H9 (cell line): ENCODE results near the gene INPP5E. TPM values are rescaled to one million over a fixed set of nuclear protein-coding genes. Genes with fewer than 3 reads are reported as not detected.

ENCODE experiments used
- DNase-seq: peaks from one replicate; pipeline ENCODE4 v3.0.0-alpha.2; 2017
- H2AFZ ChIP-seq: one replicate; pipeline ENCODE4 v1.6.1; 2013; ENCODE audit warnings: mild to moderate bottlenecking, low read length, control low read depth, moderate library complexity
- H2AK5ac ChIP-seq: 2 replicates; pipeline ENCODE4 v1.6.1; 2013; ENCODE audit warnings: low read length, control low read depth, mixed read lengths; ENCODE audit not compliant: insufficient read length
- H2BK120ac ChIP-seq: one replicate; pipeline ENCODE4 v1.6.1; 2013; ENCODE audit warnings: low read depth, mild to moderate bottlenecking, low read length, control low read depth, inconsistent platforms; ENCODE audit not compliant: poor library complexity, severe bottlenecking
- H2BK12ac ChIP-seq: 2 replicates; pipeline ENCODE4 v1.6.1; 2013; ENCODE audit warnings: low read length, control low read depth, mixed read lengths, low read depth; ENCODE audit not compliant: insufficient read length
- H2BK15ac ChIP-seq: 2 replicates; pipeline ENCODE4 v1.6.1; 2013; ENCODE audit warnings: low read depth, low read length, control low read depth
- H2BK20ac ChIP-seq: one replicate; pipeline ENCODE4 v1.6.1; 2013; ENCODE audit warnings: low read depth, mild to moderate bottlenecking, low read length, control low read depth, inconsistent platforms; ENCODE audit not compliant: poor library complexity, severe bottlenecking
- H2BK5ac ChIP-seq: 2 replicates; pipeline ENCODE4 v1.6.1; 2013; ENCODE audit warnings: low read length, control low read depth, mixed read lengths; ENCODE audit not compliant: insufficient read length
- H3K14ac ChIP-seq: 2 replicates; pipeline ENCODE4 v1.6.1; 2013; ENCODE audit warnings: low read length, control low read depth; ENCODE audit not compliant: insufficient read depth
- H3K18ac ChIP-seq: 2 replicates; pipeline ENCODE4 v1.6.1; 2013; ENCODE audit warnings: low read depth, mild to moderate bottlenecking, mixed read lengths, low read length, control low read depth; ENCODE audit not compliant: insufficient read length
- H3K23ac ChIP-seq: 2 replicates; pipeline ENCODE4 v1.6.1; 2013; ENCODE audit warnings: low read length, control low read depth, mixed read lengths, low read depth; ENCODE audit not compliant: insufficient read length
- H3K23me2 ChIP-seq: 2 replicates; pipeline ENCODE4 v1.6.1; 2013; ENCODE audit warnings: low read depth, mild to moderate bottlenecking, mixed read lengths, low read length, control low read depth; ENCODE audit not compliant: insufficient read length, poor library complexity, severe bottlenecking
- H3K27ac ChIP-seq: 2 replicates; pipeline ENCODE4 v1.5.1; 2013; ENCODE audit warnings: low read length, control low read depth, mixed read lengths, low read depth; ENCODE audit not compliant: insufficient read length
- H3K27me3 ChIP-seq: 2 replicates; pipeline ENCODE4 v1.6.1; 2013; ENCODE audit warnings: low read length, control low read depth, inconsistent platforms; ENCODE audit not compliant: insufficient read depth
- H3K4ac ChIP-seq: 2 replicates; pipeline ENCODE4 v1.6.1; 2013; ENCODE audit warnings: low read depth, mild to moderate bottlenecking, control low read depth, inconsistent platforms, low read length, moderate library complexity
- H3K4me1 ChIP-seq: 2 replicates; pipeline ENCODE4 v1.6.1; 2013; ENCODE audit warnings: low read length, control low read depth, inconsistent platforms; ENCODE audit not compliant: insufficient read depth
- H3K4me2 ChIP-seq: 2 replicates; pipeline ENCODE4 v1.6.1; 2013; ENCODE audit warnings: low read length, control low read depth, mixed read lengths; ENCODE audit not compliant: insufficient read length, insufficient read depth
- H3K56ac ChIP-seq: 2 replicates; pipeline ENCODE4 v1.6.1; 2013; ENCODE audit warnings: low read depth, mild to moderate bottlenecking, mixed read lengths, low read length, control low read depth; ENCODE audit not compliant: insufficient read length
- H3K79me1 ChIP-seq: 2 replicates; pipeline ENCODE4 v1.6.1; 2013; ENCODE audit warnings: low read depth, mild to moderate bottlenecking, moderate library complexity, low read length, control low read depth, inconsistent platforms; ENCODE audit not compliant: insufficient read depth, poor library complexity, severe bottlenecking
- H3K79me2 ChIP-seq: 2 replicates; pipeline ENCODE4 v1.6.1; 2013; ENCODE audit warnings: low read length, control low read depth, inconsistent platforms; ENCODE audit not compliant: insufficient read depth
- H3K9ac ChIP-seq: 2 replicates; pipeline ENCODE4 v1.6.1; 2013; ENCODE audit warnings: low read length, control low read depth, mixed read lengths; ENCODE audit not compliant: insufficient read length; ENCODE audit errors: extremely low read depth
- H3K9me3 ChIP-seq: one replicate; pipeline ENCODE4 v1.6.1; 2013; ENCODE audit warnings: low read depth, low read length, inconsistent platforms; ENCODE audit not compliant: control insufficient read depth
- H3T11ph ChIP-seq: one replicate; pipeline ENCODE4 v1.6.1; 2013; ENCODE audit warnings: mild to moderate bottlenecking, low read length, control low read depth, inconsistent platforms
- H4K20me1 ChIP-seq: one replicate; pipeline ENCODE4 v1.6.1; 2013; ENCODE audit not compliant: control insufficient read depth, insufficient read length, insufficient read depth
- H4K5ac ChIP-seq: 2 replicates; pipeline ENCODE4 v1.6.1; 2013; ENCODE audit warnings: low read depth, mild to moderate bottlenecking, mixed read lengths, low read length, control low read depth; ENCODE audit not compliant: insufficient read length
- H4K8ac ChIP-seq: replicated peaks from 2 replicates; pipeline ENCODE4 v1.6.1; 2013; ENCODE audit warnings: low read length, control low read depth, mixed read lengths, low read depth; ENCODE audit not compliant: insufficient read length
- H4K91ac ChIP-seq: 2 replicates; pipeline ENCODE4 v1.6.1; 2013; ENCODE audit warnings: low read depth, mild to moderate bottlenecking, moderate library complexity, mixed read lengths, low read length, control low read depth; ENCODE audit not compliant: insufficient read length
- H3K27ac Mint-ChIP-seq, 3 experiments: 2 replicates in 2 of 3; 3 replicates in 1 of 3; pipeline ENCODE4 v1.8.0; 2020 to 2021; ENCODE audit warnings: mixed read lengths in 3 of 3, mild to moderate bottlenecking in 1 of 3, moderate library complexity in 1 of 3
- H3K27me3 Mint-ChIP-seq: 2 replicates; pipeline ENCODE4 v1.8.0; 2021; ENCODE audit warnings: low read depth, mild to moderate bottlenecking, moderate library complexity, mixed read lengths
- H3K36me3 Mint-ChIP-seq, 3 experiments: 2 replicates in 2 of 3; 3 replicates in 1 of 3; pipeline ENCODE4 v1.8.0; 2020 to 2021; ENCODE audit warnings: low read depth in 3 of 3, mixed read lengths in 3 of 3; ENCODE audit not compliant: insufficient read depth in 1 of 3
- H3K4me1 Mint-ChIP-seq, 2 experiments: 2 replicates each; pipeline ENCODE4 v1.8.0; 2020; ENCODE audit warnings: mixed read lengths in 2 of 2
- H3K4me3 Mint-ChIP-seq, 2 experiments: 2 replicates in 1 of 2; 3 replicates in 1 of 2; pipeline ENCODE4 v1.8.0; 2020 to 2021; ENCODE audit warnings: mild to moderate bottlenecking in 2 of 2, mixed read lengths in 2 of 2, moderate library complexity in 1 of 2
- H3K9me3 Mint-ChIP-seq, 2 experiments: 2 replicates in 1 of 2; 3 replicates in 1 of 2; pipeline ENCODE4 v1.8.0; 2020; ENCODE audit warnings: mild to moderate bottlenecking in 2 of 2, mixed read lengths in 2 of 2, moderate library complexity in 1 of 2
- CTCF ChIP-seq: fragments of 200-600 bp; sonication (generic); conservative IDR thresholded peaks from 3 replicates; pipeline ENCODE4 v1.8.0; 2021; ENCODE audit warnings: antibody characterized with exemption, mild to moderate bottlenecking
- whole genome bisulfite sequencing: extraction: QIAGEN DNeasy Blood & Tissue Kit; methylation state at CpG from one replicate; pipeline ENCODE4 v1.1.7; 2013; ENCODE audit warnings: missing lambda C conversion rate, low lambda C conversion rate, mixed read lengths; ENCODE audit not compliant: insufficient read length; ENCODE audit errors: extremely low coverage; 5-methylcytosine and 5-hydroxymethylcytosine counted together
- total RNA-seq: library from RNA; stranded (reverse); gene quantifications from 2 replicates; pipeline ENCODE4 v1.2.1, GENCODE V29; 2021

INPP5E gene
- total RNA-seq, 1 experiment from 2014 or later: 21.0 TPM

- no peak overlapping the region for H2AK5ac ChIP-seq
- no peak overlapping the region for H3K56ac ChIP-seq
- H4K8ac ChIP-seq: no peak overlapping the region
- DNase-seq: no peak
- no peak overlapping the region for H2BK5ac ChIP-seq
- no peak overlapping the region for H2BK20ac ChIP-seq
- no peak overlapping the region for H3K14ac ChIP-seq
- H2BK12ac ChIP-seq: no peak overlapping the region
- Mint-ChIP-seq H3K36me3 (peaks cover 30 to 71% (median 63%) of the 10 kb centered on the region in 3 experiments), H3K4me3 (no peak overlapping the region; a peak in 1 of 5 replicates), H3K9me3 (no peaks in the 10 kb centered on the region), H3K27ac (peak overlapping the region in 2 of 3 experiments; percentile 48; a peak in 2 of 7 replicates), H3K4me1 (peaks cover 12% of the 10 kb centered on the region in 2 experiments), H3K27me3 (no peaks in the 10 kb centered on the region; the same call in 1 of the 2 replicates)
- H3K23me2 ChIP-seq: peaks cover 5% of the 10 kb centered on the region
- no peak overlapping the region for H2AFZ ChIP-seq
- peaks cover 9% of the 10 kb centered on the region for H3K79me1 ChIP-seq
- no peak overlapping the region for H3T11ph ChIP-seq
- no peak overlapping the region for H3K18ac ChIP-seq
- no peaks in the 10 kb centered on the region for H3K27me3 ChIP-seq
- no peak overlapping the region for H3K4ac ChIP-seq
- H4K20me1 ChIP-seq: no peaks in the 10 kb centered on the region
- H3K4me2 ChIP-seq: no peak overlapping the region
- H4K5ac ChIP-seq: no peak overlapping the region
- no peak for TF ChIP-seq CTCF
- peaks cover 7% of the 10 kb centered on the region; the same call in 1 of the 2 replicates for H3K79me2 ChIP-seq
- H2BK120ac ChIP-seq: no peak overlapping the region
- H3K23ac ChIP-seq: no peak overlapping the region
- no peak overlapping the region for H3K9ac ChIP-seq
- no peak overlapping the region for H2BK15ac ChIP-seq
- no peaks in the 10 kb centered on the region for H3K9me3 ChIP-seq
- H3K27ac ChIP-seq: no peak overlapping the region
- no peak overlapping the region for H4K91ac ChIP-seq
- H3K4me1 ChIP-seq: no peaks in the 10 kb centered on the region
- no CpG with 5 or more reads among the region's 32 CpGs for WGBS
Observed at GRCh38 chr9:136403915-136404800, 35.5 kb downstream of the INPP5E start.
